ENCODE data around the gene CFAP90.

Gene CFAP90

DNA sequence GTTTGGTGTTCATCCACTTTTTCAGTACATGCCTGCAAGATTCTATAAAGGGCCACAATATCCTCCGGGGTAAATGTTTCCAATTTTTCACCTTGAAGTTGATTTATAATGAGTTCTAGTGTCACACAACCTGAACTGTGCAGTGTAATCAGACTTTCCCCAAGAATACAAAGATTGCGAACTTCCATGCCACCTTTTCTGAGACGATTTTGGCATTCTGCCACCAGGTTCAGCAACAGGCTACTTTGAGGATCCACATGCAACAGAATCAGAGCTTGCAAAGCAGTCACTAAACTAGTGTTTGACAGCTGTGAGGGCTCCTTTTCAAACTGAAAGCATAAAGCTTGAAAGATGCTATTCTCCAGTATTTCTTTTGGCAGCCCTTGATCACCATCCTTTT lies 16.3 kb upstream of the CFAP90 start:
- no peak for DNase-seq

DNA sequence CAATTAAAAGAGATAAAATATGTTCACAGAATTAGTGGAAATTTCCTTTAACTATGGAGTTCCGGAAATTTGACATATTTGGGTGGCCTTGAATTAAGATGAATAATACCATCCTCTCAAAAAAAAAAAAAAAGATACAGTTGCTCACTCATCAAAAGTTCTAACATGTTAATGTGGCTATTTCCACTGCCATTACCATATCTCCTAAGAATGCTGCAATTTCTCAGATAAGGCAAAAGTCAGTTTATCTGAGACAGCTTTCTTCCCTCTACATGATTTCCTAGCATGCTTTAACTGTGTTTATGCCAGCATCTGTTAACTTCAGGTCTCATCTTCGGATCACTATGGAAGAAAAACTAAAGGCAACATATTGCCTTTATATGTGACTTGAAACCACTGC lies 15.3 kb upstream of the CFAP90 start:
- DNase-seq, result no peak

DNA sequence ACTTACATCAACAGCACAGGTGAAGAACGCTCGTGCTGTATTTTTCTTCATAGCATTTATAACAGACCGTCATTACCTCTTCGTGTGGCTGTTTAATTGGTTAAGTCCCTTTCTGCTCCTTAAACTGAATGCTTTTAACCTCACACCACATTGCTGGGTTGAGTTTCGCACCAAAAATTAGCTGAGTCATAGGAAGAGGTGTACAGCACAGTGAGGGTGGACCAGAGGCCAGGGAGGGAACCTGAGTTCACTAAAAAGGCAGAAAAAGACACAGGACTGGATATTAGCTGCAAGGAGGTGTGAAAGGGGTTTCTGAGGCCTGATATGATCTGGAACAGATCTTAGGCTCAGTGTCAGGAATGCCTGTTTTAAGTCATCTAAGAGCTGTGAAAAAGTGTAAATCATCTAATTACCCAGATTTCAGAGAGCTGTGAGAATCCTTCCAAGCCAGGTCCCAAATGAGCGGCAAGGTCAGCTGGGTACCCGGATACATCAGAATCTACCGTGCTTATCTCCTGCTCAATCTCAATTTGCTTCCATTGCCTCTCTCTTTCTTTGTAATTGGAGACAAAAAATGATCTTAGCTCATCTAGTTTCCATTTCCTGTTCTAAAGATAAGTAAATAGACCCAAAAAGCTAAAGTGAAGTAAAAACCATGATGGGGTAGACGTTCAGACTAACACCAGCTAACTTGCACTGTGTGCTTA lies 7.1 kb upstream of the CFAP90 start:
- DNase-seq, result no peak

DNA sequence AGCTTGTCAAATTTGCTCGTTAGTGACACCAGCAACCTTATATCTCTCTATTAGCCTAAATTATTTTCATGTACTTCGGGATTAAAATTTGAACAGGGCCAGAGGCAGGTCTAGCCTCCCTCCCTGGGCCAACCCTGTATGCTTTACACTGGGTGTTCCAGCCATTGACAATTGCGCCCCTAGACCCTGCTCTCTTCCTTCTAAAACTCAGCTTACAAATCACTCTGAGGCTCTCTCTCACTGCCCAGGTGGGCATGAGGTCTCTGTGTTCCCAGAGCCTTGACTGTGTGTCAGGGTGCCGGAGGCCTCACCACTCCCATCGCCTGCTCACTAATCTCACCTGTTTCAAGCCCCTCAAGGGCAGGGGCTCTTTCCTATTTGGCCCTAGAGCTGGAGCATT lies 6.4 kb upstream of the CFAP90 start:
- DNase-seq, result no peak

DNA sequence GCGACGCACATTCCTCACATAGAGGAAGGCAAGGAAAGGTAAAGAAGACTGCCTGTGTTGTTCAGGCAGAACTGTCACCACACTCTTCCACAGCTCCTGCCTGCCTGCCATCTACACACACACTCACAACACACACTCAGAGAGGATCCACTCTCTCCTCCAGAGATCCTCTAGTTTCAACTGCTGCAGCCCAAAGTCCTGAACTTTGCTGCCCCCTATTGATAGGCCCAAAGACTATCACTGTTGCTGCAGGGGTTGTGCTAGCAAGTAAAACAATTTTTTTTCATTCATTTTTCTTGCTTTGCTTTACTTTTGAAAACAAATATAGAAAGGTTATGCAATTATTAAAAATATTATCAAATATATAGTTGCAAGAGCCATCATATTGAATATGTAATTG lies 5.9 kb upstream of the CFAP90 start:
- DNase-seq, result peak; percentile 40

DNA sequence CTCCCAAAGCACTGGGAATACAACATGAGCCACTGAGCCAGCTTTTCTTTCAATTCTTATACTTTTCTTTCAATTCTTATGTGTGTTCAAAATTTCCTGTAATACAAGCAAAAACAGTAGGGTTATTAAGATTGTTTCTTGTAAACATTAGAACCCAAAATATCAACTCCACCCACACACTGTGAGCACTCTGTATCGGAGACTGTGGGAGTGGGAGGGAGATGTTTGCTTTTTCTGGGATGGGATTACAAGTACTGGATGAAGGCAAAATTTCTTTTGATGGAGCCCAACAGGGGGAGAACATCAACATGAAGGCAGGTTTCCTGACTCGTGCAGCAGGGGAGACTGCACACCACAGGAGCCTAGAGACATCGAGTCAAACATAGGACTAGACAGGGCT lies 4.7 kb upstream of the CFAP90 start:
- no peak for DNase-seq

DNA sequence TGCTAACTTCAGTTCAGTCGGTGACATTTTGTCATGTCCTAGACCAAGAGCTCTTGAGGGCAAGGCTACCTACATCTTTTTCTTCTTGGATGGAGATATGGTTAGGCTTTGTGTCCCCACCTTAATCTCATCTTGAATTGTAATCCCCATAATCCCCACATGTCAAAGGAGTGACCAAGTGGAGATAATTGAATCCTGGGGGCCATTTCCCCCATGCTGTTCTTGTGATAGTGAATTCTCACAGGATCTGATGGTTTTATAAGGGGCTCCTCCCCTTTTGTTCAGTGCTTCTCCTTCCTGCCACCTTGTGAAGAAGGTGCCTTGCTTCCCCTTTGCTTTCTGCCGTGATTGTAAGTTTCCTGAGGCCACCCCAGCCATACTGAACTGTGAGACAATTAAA lies 2.1 kb upstream of the CFAP90 start:
- no peak for DNase-seq

DNA sequence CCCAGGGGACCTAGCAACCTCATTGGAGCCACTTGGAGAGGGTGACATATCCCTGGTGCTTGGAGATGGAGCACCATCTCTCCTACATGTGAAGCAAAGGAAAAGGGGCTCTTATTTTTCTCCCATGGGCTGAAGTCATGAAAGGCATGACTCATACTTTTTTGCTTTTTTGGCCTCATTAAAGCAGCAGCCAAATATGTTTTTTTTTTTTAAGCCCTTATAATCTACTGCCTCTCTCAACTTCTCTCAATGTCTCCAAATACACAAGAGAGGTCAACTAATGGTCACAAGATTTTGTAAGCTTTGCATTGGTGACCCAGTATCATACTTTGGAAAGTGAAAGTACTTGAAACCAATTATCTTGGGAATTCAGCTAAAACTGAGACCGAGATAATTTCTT lies 1.6 kb upstream of the CFAP90 start:
- DNase-seq, result no peak

DNA sequence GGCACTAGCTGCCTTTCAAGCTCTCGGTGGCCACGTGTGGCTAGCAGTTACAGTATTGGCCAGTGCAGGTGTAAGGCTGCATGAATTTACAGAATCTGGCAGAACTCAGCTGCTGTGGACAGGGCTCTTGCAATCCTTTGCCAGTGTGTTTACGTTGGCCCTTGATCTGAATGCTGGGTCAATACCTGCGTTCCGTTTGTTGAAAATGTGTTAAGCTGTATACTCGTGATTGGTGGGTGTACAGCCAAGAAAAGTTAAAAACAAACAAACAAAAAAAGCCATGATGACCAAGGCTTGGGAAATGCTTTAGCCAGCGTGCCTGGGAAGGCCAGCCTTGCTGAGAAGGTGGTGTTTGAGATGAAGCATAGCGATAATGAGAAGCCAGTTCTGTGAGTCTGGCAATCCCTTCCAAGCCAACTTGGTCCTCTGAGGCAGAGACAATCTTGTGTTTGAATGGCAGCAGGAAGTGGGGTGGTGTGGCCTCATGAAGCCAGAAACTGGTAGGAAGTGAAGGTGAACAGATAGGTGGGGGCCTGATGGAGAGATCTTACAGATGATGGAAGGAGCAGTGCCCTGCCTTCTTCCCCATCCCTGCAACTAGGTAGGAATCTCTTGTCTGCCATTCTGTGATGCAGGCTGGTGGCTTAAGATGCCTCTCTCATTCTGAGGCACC lies 820 bp upstream of the CFAP90 start:
- no peak for DNase-seq

DNA sequence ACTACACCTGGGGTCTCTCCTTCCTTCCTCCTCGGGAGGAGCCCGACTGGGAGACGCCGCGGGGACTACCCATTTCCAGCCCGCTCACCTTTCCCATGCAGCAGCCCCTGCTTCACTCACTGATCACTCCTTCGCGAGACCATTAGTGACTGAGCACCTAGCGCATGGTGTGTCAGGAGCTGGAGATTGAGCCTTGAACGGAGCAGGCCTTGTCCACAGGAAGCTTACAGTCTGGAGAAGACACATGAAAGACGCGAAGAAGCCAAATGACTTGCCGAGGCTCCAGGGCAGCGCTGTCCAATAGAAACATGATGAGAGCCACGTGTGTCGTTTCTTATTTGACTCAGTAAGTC lies 283 bp upstream of the CFAP90 start:
- no peak for DNase-seq

DNA sequence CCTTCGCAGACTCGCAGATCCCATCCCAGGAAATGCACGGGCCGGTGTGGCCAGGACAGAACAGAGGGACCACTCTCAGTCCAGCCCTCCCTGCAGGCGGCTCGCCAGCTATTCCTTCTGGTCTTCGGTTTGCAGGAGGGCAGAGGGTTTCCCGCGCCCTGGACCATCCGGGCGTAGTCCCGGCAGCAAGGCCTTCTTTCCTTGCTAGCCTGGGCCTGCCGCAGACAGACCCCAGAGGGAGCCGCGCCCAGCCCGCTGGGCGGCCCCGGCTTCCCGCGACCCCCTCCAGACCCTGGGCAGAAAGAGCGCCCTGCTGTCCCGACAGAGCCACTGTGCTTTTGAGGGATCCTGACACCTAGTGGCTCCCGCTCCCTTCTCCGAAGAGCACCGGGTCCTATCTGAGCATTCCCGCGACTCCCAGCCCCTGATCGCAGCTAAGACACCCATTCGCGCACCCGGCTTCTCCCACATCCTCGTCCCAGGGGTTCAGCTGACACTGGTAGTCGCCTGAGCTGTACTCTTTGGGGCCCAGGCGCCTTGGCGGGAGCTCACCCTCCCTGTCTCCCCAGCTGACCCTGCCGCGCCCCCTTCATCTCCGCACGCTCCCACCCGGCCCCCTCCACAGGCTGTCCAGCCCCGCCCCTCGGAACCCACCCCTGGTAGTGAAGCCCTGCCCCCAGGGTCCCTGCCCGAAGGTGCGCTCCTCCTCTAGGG lies 1.1 kb downstream of the CFAP90 start:
- DNase-seq, result no peak

DNA sequence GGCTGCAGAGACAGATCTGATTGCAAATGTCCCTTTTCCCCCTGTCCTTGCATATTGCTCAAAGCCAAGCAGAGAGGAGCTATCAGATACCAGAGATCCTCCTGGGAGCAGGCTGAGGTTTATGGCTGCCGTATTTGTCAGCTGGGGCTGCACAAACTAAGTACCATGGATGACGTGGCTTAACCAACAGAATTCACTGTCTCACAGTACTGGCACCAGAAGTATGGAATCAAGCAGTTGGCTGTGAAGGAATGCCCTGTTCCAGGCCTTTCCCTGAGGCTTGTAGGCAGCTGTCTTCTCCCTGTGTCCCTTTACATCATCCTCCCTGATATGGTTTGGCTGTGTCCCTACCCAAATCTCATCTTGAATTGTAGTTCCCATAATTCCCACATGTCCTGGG lies 2.6 kb downstream of the CFAP90 start:
- no peak for DNase-seq

DNA sequence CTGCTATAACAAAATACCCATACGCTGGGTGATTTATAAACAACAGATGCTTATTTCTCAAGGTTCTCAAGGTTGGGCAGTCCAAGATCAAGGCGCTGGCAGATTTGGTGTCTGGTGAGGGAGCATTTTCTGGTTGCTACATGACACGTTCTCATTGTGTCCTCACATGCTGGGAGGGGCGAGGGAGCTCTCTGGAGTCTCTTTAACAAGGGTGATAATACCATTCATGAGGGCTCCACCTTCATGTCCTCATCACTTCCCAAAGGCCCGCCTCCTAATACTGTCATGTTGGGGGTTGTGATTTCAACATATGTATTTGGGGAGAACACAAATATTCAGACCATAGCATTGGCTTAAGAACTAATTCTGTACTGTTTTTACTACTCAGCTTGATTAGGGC lies 4.6 kb downstream of the CFAP90 start:
- DNase-seq, result no peak

DNA sequence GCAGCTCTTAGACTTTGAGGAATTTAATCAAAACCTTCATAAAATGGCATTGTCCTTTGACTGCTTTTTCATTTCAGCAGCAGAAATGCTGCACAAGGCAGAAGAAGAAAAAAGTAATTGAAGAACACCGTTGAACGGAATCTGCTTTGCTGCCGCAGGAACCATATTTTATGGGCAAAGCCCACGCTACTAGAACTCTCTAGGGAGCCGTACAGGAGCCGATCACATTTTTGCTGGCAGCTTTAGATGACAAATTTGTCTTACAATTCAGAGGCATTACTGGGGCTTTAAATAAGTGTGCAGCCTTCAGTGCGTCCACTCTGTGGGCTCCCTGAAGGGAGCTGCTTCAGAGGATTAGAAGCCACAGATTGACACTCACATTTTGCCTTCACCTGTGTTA lies 5.4 kb downstream of the CFAP90 start:
- DNase-seq, result no peak

DNA sequence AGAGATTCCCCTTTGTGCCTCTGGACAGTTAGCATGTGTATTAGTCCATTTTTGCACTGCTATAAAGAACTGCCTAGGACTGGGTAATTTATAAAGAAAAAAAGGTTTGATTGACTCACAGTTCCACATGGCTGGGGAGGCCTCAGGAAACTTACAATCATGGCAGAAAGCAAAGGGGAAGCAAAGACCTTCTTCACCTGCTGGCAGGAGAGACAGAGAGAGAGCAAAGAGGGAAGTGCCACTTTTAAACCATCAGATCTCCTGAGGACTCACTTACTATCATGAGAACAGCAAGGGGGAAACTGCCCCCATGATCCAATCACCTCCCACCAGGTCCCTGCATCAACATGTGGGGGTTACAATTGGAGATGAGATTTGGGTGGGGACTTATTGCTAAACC lies 6.0 kb downstream of the CFAP90 start:
- DNase-seq, result no peak

DNA sequence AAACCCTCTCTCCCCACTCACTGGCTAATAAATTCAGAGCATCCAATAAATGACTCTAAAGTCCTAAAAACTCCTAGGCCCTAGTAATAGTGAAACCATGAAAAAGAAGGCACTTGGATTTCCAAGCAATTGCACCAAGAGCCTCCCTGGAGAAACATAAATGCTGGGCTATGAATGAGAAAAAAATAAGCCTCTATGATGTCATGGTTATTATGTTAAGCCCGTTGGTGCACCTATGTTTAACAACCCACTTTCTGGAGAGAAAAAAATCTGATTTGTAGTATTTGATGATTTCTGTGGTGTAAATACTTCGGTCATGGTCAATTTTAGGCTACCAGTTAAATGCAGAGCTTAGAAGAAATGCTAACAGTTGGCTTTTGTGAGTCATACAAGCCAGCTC lies 8.4 kb downstream of the CFAP90 start:
- DNase-seq, result no peak

DNA sequence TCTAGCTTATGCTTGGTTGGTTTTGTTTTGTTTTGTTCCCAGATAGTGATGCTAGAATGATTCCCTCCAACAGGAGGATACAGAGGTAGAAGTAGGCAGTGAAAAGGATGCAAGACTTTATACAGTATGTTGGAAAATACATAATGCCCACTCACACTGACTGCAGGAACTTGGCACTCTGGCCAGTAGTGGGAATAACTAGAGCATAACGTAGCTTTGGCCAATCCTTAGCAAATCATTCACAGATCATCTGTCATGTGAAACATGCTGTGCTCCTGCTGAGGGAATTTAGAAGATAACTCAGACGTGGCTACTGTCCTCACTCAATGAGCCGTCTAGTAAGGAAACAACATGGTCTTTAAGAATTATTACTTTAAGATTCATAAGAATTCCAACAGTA lies 13.5 kb downstream of the CFAP90 start:
- no peak for DNase-seq

DNA sequence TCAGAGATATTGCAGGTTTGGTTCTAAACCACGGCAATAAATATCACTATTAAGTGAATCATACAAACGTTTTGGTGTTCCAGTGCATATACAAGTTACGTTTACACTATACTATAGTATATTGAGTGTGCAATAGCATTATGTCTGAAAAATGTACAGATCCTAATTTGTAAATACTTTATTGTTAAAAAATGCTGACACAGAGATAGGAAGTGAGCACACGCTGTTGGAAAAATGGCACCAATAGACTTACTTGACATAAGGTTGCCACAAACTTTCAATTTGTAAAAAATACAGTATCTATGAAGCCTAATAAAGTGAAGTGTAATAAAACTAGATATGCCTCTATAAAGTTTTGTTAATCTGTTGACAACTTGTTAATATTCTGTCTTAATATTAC lies 16.0 kb downstream of the CFAP90 start:
- DNase-seq, result no peak

DNA sequence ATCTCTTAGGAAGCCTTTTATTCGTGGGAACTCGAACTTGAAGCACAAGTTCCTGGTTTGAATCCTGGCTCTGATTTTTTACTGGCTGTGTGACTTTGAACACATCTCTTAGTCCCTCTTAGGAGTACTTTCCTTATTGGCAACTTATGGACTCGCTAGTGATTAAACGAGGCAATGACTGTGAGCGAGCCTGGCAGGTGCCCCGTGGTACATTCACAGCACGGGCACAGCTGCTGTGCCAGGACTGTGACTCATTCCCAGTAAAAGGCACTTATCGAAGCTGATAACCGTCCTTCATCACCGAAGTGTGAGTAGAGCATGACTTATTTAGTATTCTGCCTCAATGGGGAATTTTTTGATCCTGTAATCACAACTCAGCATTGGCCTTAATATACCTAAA lies 22.7 kb downstream of the CFAP90 start:
- DNase-seq, result no peak

DNA sequence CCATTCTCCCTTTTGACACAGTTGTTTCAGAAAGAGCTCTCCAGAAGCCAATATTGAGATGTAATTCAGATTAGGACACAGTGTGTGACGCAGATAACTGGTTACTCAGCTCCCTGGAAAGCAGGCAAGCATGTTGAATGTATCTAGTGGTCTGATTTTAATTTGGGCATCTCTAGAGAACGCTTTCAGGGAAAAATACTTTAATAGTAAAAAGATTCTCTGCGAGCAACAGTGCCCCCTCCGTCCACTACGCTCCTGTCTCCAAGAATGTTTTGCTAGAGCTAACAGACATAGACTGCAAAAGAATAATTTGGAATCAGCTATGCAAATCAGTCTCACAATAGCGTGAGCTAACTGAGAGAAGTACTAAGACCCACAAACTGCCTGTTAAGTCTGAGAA lies 23.3 kb downstream of the CFAP90 start:
- DNase-seq, result no peak

DNA sequence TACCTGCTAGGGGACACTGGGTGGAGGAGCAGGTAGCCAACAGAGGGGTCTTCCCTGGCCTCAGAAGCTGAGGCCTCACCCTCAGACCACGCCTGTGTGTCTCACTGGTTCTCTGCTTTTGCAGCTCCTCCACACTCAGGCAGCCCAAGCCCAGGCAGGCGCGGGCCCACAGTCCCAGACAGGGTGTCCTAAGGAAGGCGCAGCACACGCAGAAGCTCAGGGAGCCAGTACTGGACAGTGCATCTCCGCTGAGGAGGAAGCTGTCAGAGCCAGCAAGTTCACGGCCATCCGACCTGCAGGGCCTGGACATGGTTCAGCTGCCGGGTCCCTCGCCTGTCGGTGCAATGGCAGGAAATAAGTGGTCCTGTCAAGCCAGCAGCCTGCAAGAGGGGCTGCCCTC lies 25.3 kb downstream of the CFAP90 start:
- DNase-seq, result no peak

DNA sequence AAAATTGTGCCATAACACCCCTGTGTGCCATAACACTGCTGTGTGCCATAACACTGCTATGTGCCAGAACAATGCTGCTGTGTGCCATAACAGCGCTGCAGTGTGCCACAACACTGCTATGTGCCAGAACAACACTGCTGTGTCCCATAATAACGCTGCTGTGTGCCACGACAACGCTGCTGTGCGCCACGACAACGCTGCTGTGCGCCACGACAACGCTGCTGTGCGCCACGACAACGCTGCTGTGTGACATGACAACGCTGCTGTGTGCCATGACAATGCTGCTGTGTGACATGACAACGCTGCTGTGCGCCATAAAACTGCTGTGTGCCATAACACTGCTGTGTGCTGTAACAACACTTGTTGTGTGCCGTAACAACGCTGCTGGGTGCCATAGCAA lies 25.9 kb downstream of the CFAP90 start:
- DNase-seq, result no peak

DNA sequence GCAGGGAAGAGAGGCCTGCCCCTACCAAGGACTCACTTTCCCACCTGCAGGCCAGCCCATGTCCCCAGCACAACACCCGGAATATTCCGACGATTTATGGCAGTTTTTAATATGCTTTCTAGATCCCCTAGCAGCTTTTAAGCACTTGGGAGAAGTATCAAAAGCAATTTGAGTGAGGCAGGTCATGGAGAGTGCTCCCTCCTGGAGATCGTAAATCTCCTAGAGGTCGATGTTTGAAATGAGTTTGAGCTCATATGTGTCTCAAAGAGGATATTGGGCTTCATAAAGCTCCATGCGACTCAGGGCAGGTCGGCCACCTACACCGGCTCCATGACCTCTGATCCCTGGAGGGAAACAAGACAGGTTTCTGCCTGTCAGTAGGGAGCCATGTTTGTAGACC lies 27.3 kb downstream of the CFAP90 start:
- no peak for DNase-seq

DNA sequence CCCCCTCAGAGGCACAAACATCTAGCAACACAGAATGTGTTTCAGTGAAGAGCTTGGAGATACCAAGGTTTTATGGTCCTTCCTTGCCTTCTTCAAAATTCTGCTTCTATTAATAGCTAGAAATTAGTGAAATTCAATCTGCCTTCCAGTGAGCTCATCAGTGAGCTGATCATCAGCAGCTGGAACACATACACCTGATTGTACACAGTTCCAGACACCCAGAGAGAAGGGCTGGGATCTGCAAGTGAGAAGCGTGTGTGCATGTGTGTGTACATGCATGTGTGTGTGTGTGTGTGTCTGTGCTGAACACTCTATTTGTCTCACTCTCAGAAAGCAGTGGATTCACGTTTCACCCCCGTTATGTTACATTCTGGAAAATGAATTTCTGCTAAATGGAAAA lies 28.5 kb downstream of the CFAP90 start:
- no peak for DNase-seq

DNA sequence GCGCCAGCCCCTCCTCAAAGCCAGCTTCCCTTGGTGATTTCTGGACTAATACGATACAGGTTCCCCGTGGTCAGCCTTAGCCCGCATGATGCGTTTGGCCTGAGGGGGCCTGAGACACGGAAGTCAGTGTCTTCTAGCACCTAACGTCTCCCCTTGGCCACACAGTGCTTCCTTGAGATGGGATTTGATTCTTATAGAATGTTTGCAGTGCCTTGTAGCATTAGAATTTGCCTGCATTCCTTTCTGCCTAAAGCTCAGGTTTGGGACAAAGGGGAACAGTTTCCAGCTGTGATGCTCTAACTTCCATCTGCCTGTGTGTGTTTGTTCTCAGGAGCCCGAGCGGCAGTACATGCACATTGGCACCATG lies 34.4 kb downstream of the CFAP90 start:
- DNase-seq, result no peak

All from central memory CD4-positive, alpha-beta T cell (primary cell).